K562 (cell line): ENCODE results near the gene PCNX2. TPM values are rescaled to one million over a fixed set of nuclear protein-coding genes. Genes with fewer than 3 reads are reported as not detected.

Experiments used
- CEBPG ChIP-seq, 3 experiments: fragments of 200-800 bp in 1 of 3; sonication (Bioruptor generic) in 1 of 3; sonication (generic) in 1 of 3; formaldehyde crosslinking in 1 of 3; IDR thresholded peaks in 2 of 3; conservative IDR thresholded peaks in 1 of 3; 2 replicates each; pipeline versions ENCODE4 v1.6.1 to v1.8.0; 2016 to 2022; ENCODE audit warnings: missing compliant biosample characterization in 2 of 3, missing genetic modification characterization in 2 of 3, mild to moderate bottlenecking in 1 of 3, missing genetic modification reagents in 1 of 3
- FOSL1 ChIP-seq: fragments of 200-800 bp; sonication (Bioruptor generic); conservative IDR thresholded peaks from 2 replicates; pipeline ENCODE4 v1.6.1; 2016; ENCODE audit warnings: missing genetic modification characterization, missing compliant biosample characterization
- GMEB1 ChIP-seq: fragments of 250-450 bp; sonication (Bioruptor Pico); IDR thresholded peaks from 2 replicates; pipeline ENCODE4 v1.4.0; 2020; ENCODE audit warnings: mild to moderate bottlenecking
- HIVEP1 ChIP-seq: fragments of 250-450 bp; sonication (Bioruptor Pico); IDR thresholded peaks from 2 replicates; pipeline ENCODE4 v1.4.0; 2020; ENCODE audit warnings: mild to moderate bottlenecking
- HNRNPUL1 ChIP-seq: fragments of 200-400 bp; formaldehyde crosslinking; IDR thresholded peaks from 2 replicates; pipeline ENCODE4 v1.6.1; 2017; ENCODE audit warnings: low read length
- NFIC ChIP-seq: fragments of 450-650 bp; IDR thresholded peaks from 2 replicates; pipeline ENCODE4 v1.6.1; 2017; ENCODE audit warnings: mild to moderate bottlenecking, inconsistent platforms
- RBFOX2 ChIP-seq: fragments of 200-400 bp; formaldehyde crosslinking; IDR thresholded peaks from 2 replicates; pipeline ENCODE4 v1.6.1; 2017; ENCODE audit warnings: low read depth, mild to moderate bottlenecking, low read length, moderate library complexity
- U2AF1 ChIP-seq: fragments of 200-400 bp; formaldehyde crosslinking; optimal IDR thresholded peaks from 2 replicates; pipeline ENCODE3; 2017; ENCODE audit warnings: mild to moderate bottlenecking, low read depth, low read length, moderate library complexity
- ZNF197 ChIP-seq: fragments of 200-800 bp; sonication (Bioruptor generic); IDR thresholded peaks from 2 replicates; pipeline ENCODE4 v1.6.1; 2016; ENCODE audit warnings: low read depth, missing genetic modification characterization, missing compliant biosample characterization
- ZNF449 ChIP-seq: fragments of 250-450 bp; sonication (Bioruptor Pico); IDR thresholded peaks from 2 replicates; pipeline ENCODE4 v1.8.0; 2022; ENCODE audit warnings: moderate library complexity, mild to moderate bottlenecking, inconsistent platforms
- polyA plus RNA-seq, 8 experiments: library from polyadenylated mRNA; depleted of rRNA in 4 of 8; stranded (reverse) in 5 of 8; unstranded in 3 of 8; fragments of >200 nt; fragmentation: Nextera tagmentation in 2 of 8; fragmentation: Illumina TruSeq in 1 of 8; extraction: Ambion mirVana in 2 of 8; extraction: Trizol in 1 of 8; gene quantifications; 2 replicates each; pipeline versions ENCODE4 v1.2.1 to v1.2.3, GENCODE V29; 2011 to 2014; ENCODE audit warnings: inconsistent platforms in 1 of 8, missing spikeins in 1 of 8
- total RNA-seq, 7 experiments: library from RNA; depleted of rRNA in 6 of 7; stranded (reverse); fragments of >200 nt in 6 of 7; fragmentation: Illumina TruSeq in 2 of 7; extraction: Trizol in 2 of 7; gene quantifications; 2 replicates each; pipeline versions ENCODE4 v1.2.1 to v1.2.3, GENCODE V29; 2011 to 2021; ENCODE audit warnings: low replicate concordance in 1 of 7
- TF ChIP-seq, protein P1 (sequence below), 2 experiments: fragments of 250-450 bp in 1 of 2; fragments of 450-650 bp in 1 of 2; sonication (Bioruptor Pico) in 1 of 2; IDR thresholded peaks; 2 replicates each; pipeline versions ENCODE4 v1.6.1 to v1.8.0; 2016 to 2021; ENCODE audit warnings: mild to moderate bottlenecking in 2 of 2, moderate library complexity in 2 of 2, missing compliant biosample characterization in 1 of 2, missing genetic modification characterization in 1 of 2
- TF ChIP-seq, protein P2 (sequence below): fragments of 450-650 bp; formaldehyde crosslinking; IDR thresholded peaks from 2 replicates; pipeline ENCODE4 v1.4.0; 2022; ENCODE audit warnings: missing genetic modification characterization
- TF ChIP-seq, protein P3 (sequence below): fragments of 250-450 bp; sonication (Bioruptor Pico); IDR thresholded peaks from 2 replicates; pipeline ENCODE4 v1.5.0; 2020; ENCODE audit warnings: mild to moderate bottlenecking
- TF ChIP-seq, protein P4 (sequence below), 2 experiments: fragments of 450-650 bp in 1 of 2; sonication (generic) in 1 of 2; formaldehyde crosslinking in 1 of 2; IDR thresholded peaks in 1 of 2; conservative IDR thresholded peaks in 1 of 2; 2 replicates each; pipeline versions ENCODE4 v1.6.1 to v1.8.1; 2016 to 2023; ENCODE audit warnings: mild to moderate bottlenecking in 2 of 2, moderate library complexity in 2 of 2, inconsistent platforms in 1 of 2, missing genetic modification reagents in 1 of 2
- TF ChIP-seq, protein P5 (sequence below): fragments of 450-650 bp; IDR thresholded peaks from 2 replicates; pipeline ENCODE4 v1.7.0; 2016; ENCODE audit warnings: borderline replicate concordance

The PCNX2 gene
- total and polyA plus RNA-seq, 9 of the 15 experiments (the other 6 are each of a cell fraction or from before 2014, with no cell fraction given) = 0.07 to 0.33 TPM; not detected in 7

GRCh38 chr1:232938926-232939325 is 356.6 kb downstream of the PCNX2 start (continued):
- TF ChIP-seq, protein P1, sequence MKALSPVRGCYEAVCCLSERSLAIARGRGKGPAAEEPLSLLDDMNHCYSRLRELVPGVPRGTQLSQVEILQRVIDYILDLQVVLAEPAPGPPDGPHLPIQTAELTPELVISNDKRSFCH (CRISPR knock-in tag; IDR thresholded peaks at IDR 0.05) = no peak
- TF ChIP-seq, protein P1 (tag; IDR thresholded peaks at IDR 0.05) = no peak
- no peak for TF ChIP-seq CEBPG (CRISPR knock-in tag; IDR thresholded peaks at IDR 0.05)
- no peak for TF ChIP-seq CEBPG (tag; conservative IDR thresholded peaks at IDR 0.05 in 1 of 2, IDR thresholded peaks at IDR 0.05 in 1 of 2)
- no peak for TF ChIP-seq RBFOX2
- TF ChIP-seq HIVEP1 (CRISPR knock-in tag) = peak; percentile 78
- TF ChIP-seq, protein P2, sequence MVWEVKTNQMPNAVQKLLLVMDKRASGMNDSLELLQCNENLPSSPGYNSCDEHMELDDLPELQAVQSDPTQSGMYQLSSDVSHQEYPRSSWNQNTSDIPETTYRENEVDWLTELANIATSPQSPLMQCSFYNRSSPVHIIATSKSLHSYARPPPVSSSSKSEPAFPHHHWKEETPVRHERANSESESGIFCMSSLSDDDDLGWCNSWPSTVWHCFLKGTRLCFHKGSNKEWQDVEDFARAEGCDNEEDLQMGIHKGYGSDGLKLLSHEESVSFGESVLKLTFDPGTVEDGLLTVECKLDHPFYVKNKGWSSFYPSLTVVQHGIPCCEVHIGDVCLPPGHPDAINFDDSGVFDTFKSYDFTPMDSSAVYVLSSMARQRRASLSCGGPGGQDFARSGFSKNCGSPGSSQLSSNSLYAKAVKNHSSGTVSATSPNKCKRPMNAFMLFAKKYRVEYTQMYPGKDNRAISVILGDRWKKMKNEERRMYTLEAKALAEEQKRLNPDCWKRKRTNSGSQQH = 0 out of 2 replicates have a peak, but pooled peaks have one; percentile 62
- no peak for TF ChIP-seq NFIC
- TF ChIP-seq GMEB1 (CRISPR knock-in tag) = peak; percentile 46; the same call in 1 of the 2 replicates
- TF ChIP-seq, protein P3, sequence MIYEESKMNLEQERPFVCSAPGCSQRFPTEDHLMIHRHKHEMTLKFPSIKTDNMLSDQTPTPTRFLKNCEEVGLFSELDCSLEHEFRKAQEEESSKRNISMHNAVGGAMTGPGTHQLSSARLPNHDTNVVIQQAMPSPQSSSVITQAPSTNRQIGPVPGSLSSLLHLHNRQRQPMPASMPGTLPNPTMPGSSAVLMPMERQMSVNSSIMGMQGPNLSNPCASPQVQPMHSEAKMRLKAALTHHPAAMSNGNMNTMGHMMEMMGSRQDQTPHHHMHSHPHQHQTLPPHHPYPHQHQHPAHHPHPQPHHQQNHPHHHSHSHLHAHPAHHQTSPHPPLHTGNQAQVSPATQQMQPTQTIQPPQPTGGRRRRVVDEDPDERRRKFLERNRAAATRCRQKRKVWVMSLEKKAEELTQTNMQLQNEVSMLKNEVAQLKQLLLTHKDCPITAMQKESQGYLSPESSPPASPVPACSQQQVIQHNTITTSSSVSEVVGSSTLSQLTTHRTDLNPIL (CRISPR knock-in tag) = no peak
- TF ChIP-seq, protein P4, sequence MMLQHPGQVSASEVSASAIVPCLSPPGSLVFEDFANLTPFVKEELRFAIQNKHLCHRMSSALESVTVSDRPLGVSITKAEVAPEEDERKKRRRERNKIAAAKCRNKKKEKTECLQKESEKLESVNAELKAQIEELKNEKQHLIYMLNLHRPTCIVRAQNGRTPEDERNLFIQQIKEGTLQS (IDR thresholded peaks at IDR 0.05) = no peak
- TF ChIP-seq, protein P4 (CRISPR knock-in tag; conservative IDR thresholded peaks at IDR 0.05) = no peak
- TF ChIP-seq, protein P5, sequence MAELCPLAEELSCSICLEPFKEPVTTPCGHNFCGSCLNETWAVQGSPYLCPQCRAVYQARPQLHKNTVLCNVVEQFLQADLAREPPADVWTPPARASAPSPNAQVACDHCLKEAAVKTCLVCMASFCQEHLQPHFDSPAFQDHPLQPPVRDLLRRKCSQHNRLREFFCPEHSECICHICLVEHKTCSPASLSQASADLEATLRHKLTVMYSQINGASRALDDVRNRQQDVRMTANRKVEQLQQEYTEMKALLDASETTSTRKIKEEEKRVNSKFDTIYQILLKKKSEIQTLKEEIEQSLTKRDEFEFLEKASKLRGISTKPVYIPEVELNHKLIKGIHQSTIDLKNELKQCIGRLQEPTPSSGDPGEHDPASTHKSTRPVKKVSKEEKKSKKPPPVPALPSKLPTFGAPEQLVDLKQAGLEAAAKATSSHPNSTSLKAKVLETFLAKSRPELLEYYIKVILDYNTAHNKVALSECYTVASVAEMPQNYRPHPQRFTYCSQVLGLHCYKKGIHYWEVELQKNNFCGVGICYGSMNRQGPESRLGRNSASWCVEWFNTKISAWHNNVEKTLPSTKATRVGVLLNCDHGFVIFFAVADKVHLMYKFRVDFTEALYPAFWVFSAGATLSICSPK = no peak
- 0 out of 2 replicates have a peak, but pooled peaks have one; percentile 35 for TF ChIP-seq ZNF197 (CRISPR knock-in tag)
- TF ChIP-seq HNRNPUL1 = no peak
- no peak for TF ChIP-seq FOSL1 (tag)
- TF ChIP-seq U2AF1 = no peak
- 0 out of 2 replicates have a peak, but pooled peaks have one; percentile 59 for TF ChIP-seq ZNF449 (CRISPR knock-in tag)
